Dermis microvascular lymphatic vessel endothelial cell (primary cell): ENCODE data around the gene AKR1E2. TPM values are rescaled to one million over a fixed set of nuclear protein-coding genes. Genes with fewer than 3 reads are reported as not detected.

Experiments
- DNase-seq, 2 donors: peaks; one replicate each; pipeline versions ENCODE4 v3.0.0 to v3.0.0-alpha.2; 2010; ENCODE audit warnings: low read depth in 2 of 2
- total RNA-seq: library from RNA; depleted of rRNA; stranded (reverse); fragments of >200 nt; gene quantifications from 2 replicates; pipeline ENCODE4 v1.2.1, GENCODE V29; 2014

AKR1E2 gene
- total RNA-seq, 1 donor from 2014 or later, result 8.6 TPM

GRCh38 chr10:4889959-4890358, 64.0 kb downstream of the AKR1E2 start:
- no peak for DNase-seq

- no peak for DNase-seq
These were observed 66.7 kb downstream of the AKR1E2 start for GRCh38 chr10:4892681-4893080.

GRCh38 chr10:4894335-4894734, 68.3 kb downstream of the AKR1E2 start:
- DNase-seq, result no peak

Other genes with a start within 250 kb of the AKR1E2 start
- 30.8 and 81.5 TPM in 2 replicates for gene AKR1C1, start 137.2 kb downstream of the AKR1E2 start, total RNA-seq
- gene AKR1C2, start 177.7 kb downstream of the AKR1E2 start, total RNA-seq, result 22.7 and 53.6 TPM in 2 replicates